HEK293 (cell line): ENCODE results near the gene LARP1.

ENCODE experiments used
- CTCF ChIA-PET: fragments of 350-600 bp; formaldehyde crosslinking; extraction: SDS; loops from one replicate; lab custom pipeline; 2021; ENCODE audit warnings: antibody characterized with exemption; lab: Yijun Ruan, JAX
- POLR2A ChIA-PET: fragments of 300-600 bp; formaldehyde crosslinking; extraction: SDS; loops from one replicate; lab custom pipeline; 2020; ENCODE audit warnings: antibody characterized with exemption, inconsistent platforms; lab: Yijun Ruan, JAX
- H3K27ac ChIP-seq: fragments of 200-500 bp; sonication (Bioruptor generic); 2 replicates; pipeline ENCODE4 v1.5.1; 2014; ENCODE audit warnings: low read depth, low read length, control low read depth, inconsistent platforms; ENCODE audit errors: extremely low read depth
- H3K36me3 ChIP-seq, 2 experiments: fragments of 200-500 bp in 1 of 2; sonication (Bioruptor generic) in 1 of 2; 1 replicate in 1 of 2; 2 replicates in 1 of 2; pipeline ENCODE4 v1.5.1; 2014 to 2017; ENCODE audit warnings: inconsistent platforms in 2 of 2, low read length in 2 of 2; ENCODE audit not compliant: control insufficient read depth in 2 of 2, insufficient read depth in 1 of 2
- H3K4me1 ChIP-seq: fragments of 200-500 bp; sonication (Bioruptor generic); 2 replicates; pipeline ENCODE4 v1.5.1; 2014; ENCODE audit warnings: mild to moderate bottlenecking, low read length, inconsistent platforms; ENCODE audit not compliant: control insufficient read depth, insufficient read depth
- H3K4me3 ChIP-seq: 2 replicates; pipeline ENCODE4 v1.5.1; 2011; ENCODE audit warnings: low read depth, mild to moderate bottlenecking, control low read depth, low read length, moderate library complexity
- H3K9me3 ChIP-seq: fragments of 200-500 bp; sonication (Bioruptor generic); 2 replicates; pipeline ENCODE4 v1.5.1; 2014; ENCODE audit warnings: low read depth, low read length, inconsistent platforms; ENCODE audit not compliant: control insufficient read depth, insufficient read depth
- GLI2 ChIP-seq: fragments of 450-650 bp; formaldehyde crosslinking; IDR thresholded peaks from 2 replicates; pipeline ENCODE4; 2017; ENCODE audit warnings: missing biosample characterization, missing genetic modification characterization, low read depth, borderline replicate concordance
- IKZF3 ChIP-seq: fragments of 450-650 bp; IDR thresholded peaks from 2 replicates; pipeline ENCODE4 v1.5.0; 2018; ENCODE audit warnings: missing biosample characterization, mild to moderate bottlenecking, missing genetic modification characterization, moderate library complexity
- KLF1 ChIP-seq: fragments of 450-650 bp; formaldehyde crosslinking; IDR thresholded peaks from 2 replicates; pipeline ENCODE4 v1.5.1; 2016; ENCODE audit warnings: missing biosample characterization, missing genetic modification characterization
- KLF16 ChIP-seq: fragments of 450-650 bp; formaldehyde crosslinking; IDR thresholded peaks from 2 replicates; pipeline ENCODE4 v1.5.1; 2017; ENCODE audit warnings: missing biosample characterization, missing genetic modification characterization
- MEIS1 ChIP-seq: sonication (generic); formaldehyde crosslinking; IDR thresholded peaks from 2 replicates; pipeline ENCODE4 v1.8.1; 2022; ENCODE audit warnings: missing genetic modification reagents, mild to moderate bottlenecking, borderline replicate concordance
- RBAK ChIP-seq: fragments of 450-650 bp; formaldehyde crosslinking; IDR thresholded peaks from 2 replicates; pipeline ENCODE4 v1.5.1; 2016; ENCODE audit warnings: missing biosample characterization, missing genetic modification characterization
- ZBTB1 ChIP-seq: fragments of 450-650 bp; formaldehyde crosslinking; IDR thresholded peaks from 2 replicates; pipeline ENCODE4 v1.5.1; 2016; ENCODE audit warnings: missing biosample characterization, missing genetic modification characterization
- ZFP3 ChIP-seq: fragments of 450-650 bp; formaldehyde crosslinking; IDR thresholded peaks from 2 replicates; pipeline ENCODE4 v1.5.1; 2016; ENCODE audit warnings: low read depth, missing biosample characterization, missing genetic modification characterization
- ZNF121 ChIP-seq: fragments of 450-650 bp; formaldehyde crosslinking; IDR thresholded peaks from 2 replicates; pipeline ENCODE4 v1.5.1; 2016; ENCODE audit warnings: missing biosample characterization, missing genetic modification characterization
- ZNF133 ChIP-seq: fragments of 450-650 bp; formaldehyde crosslinking; IDR thresholded peaks from 2 replicates; pipeline ENCODE4 v1.5.1; 2016; ENCODE audit warnings: missing biosample characterization, missing genetic modification characterization
- ZNF138 ChIP-seq: fragments of 450-650 bp; formaldehyde crosslinking; IDR thresholded peaks from 2 replicates; pipeline ENCODE4 v1.5.1; 2016; ENCODE audit warnings: missing biosample characterization, missing genetic modification characterization, borderline replicate concordance
- ZNF146 ChIP-seq: fragments of 450-650 bp; formaldehyde crosslinking; IDR thresholded peaks from 2 replicates; pipeline ENCODE4 v1.5.1; 2016; ENCODE audit warnings: missing biosample characterization, missing genetic modification characterization
- ZNF221 ChIP-seq: fragments of 450-650 bp; formaldehyde crosslinking; IDR thresholded peaks from 2 replicates; pipeline ENCODE4 v1.5.1; 2017; ENCODE audit warnings: missing biosample characterization, missing genetic modification characterization, borderline replicate concordance
- ZNF223 ChIP-seq: fragments of 450-650 bp; formaldehyde crosslinking; IDR thresholded peaks from 2 replicates; pipeline ENCODE4 v1.5.1; 2016; ENCODE audit warnings: missing biosample characterization, missing genetic modification characterization
- ZNF239 ChIP-seq: fragments of 450-650 bp; formaldehyde crosslinking; IDR thresholded peaks from 2 replicates; pipeline ENCODE4 v1.5.1; 2016; ENCODE audit warnings: missing biosample characterization, missing genetic modification characterization
- ZNF350 ChIP-seq: fragments of 450-650 bp; formaldehyde crosslinking; IDR thresholded peaks from 2 replicates; pipeline ENCODE4 v1.5.0; 2017; ENCODE audit warnings: missing biosample characterization, mild to moderate bottlenecking, missing genetic modification characterization
- ZNF398 ChIP-seq: fragments of 450-650 bp; formaldehyde crosslinking; IDR thresholded peaks from 2 replicates; pipeline ENCODE4 v1.5.1; 2017; ENCODE audit warnings: missing biosample characterization, missing genetic modification characterization
- ZNF416 ChIP-seq: fragments of 450-650 bp; formaldehyde crosslinking; IDR thresholded peaks from 2 replicates; pipeline ENCODE4 v1.5.1; 2016; ENCODE audit warnings: missing biosample characterization, missing genetic modification characterization
- ZNF501 ChIP-seq: fragments of 450-650 bp; formaldehyde crosslinking; IDR thresholded peaks from 2 replicates; pipeline ENCODE4 v1.5.1; 2016; ENCODE audit warnings: missing biosample characterization, missing genetic modification characterization
- ZNF548 ChIP-seq: fragments of 450-650 bp; formaldehyde crosslinking; IDR thresholded peaks from 2 replicates; pipeline ENCODE4 v1.5.1; 2016; ENCODE audit warnings: missing biosample characterization, missing genetic modification characterization
- ZNF701 ChIP-seq: fragments of 450-650 bp; formaldehyde crosslinking; IDR thresholded peaks from 2 replicates; pipeline ENCODE4 v1.5.1; 2016; ENCODE audit warnings: missing biosample characterization, missing genetic modification characterization
- ZNF785 ChIP-seq: fragments of 450-650 bp; formaldehyde crosslinking; IDR thresholded peaks from 2 replicates; pipeline ENCODE4 v1.5.1; 2016; ENCODE audit warnings: missing biosample characterization, missing genetic modification characterization
- TF ChIP-seq, protein P1 (sequence below): fragments of 450-650 bp; formaldehyde crosslinking; optimal IDR thresholded peaks from 2 replicates; pipeline ENCODE3; 2016; ENCODE audit warnings: missing biosample characterization, mild to moderate bottlenecking, missing genetic modification characterization
- TF ChIP-seq, protein P2 (sequence below): fragments of 450-650 bp; formaldehyde crosslinking; IDR thresholded peaks from 2 replicates; pipeline ENCODE4 v1.5.1; 2016; ENCODE audit warnings: missing biosample characterization, missing genetic modification characterization

The LARP1 gene

GRCh38 chr5:154779105-154779504 lies 23.9 kb downstream of the LARP1 start (continued):
- TF ChIP-seq ZNF121 (tag by site-specific recombination) (no peak), ZFP3 (tag by site-specific recombination) (no peak), ZNF221 (tag by site-specific recombination) (no peak)

- no peak overlapping the region for H3K4me3 ChIP-seq
- H3K36me3 ChIP-seq: no peaks in the 10 kb centered on the region
- no peak overlapping the region for H3K27ac ChIP-seq
- no peaks in the 10 kb centered on the region for H3K9me3 ChIP-seq
- H3K4me1 ChIP-seq: peaks cover 42% of the 10 kb centered on the region
- POLR2A ChIA-PET: no interaction called here
- TF ChIP-seq ZNF146 (tag by site-specific recombination) (no peak), ZNF138 (tag by site-specific recombination) (no peak), ZNF548 (tag by site-specific recombination) (no peak), RBAK (tag by site-specific recombination) (no peak), ZNF398 (no peak), ZNF239 (tag by site-specific recombination) (no peak), GLI2 (tag by site-specific recombination) (no peak), MEIS1 (no peak), IKZF3 (tag by site-specific recombination) (no peak), ZBTB1 (tag by site-specific recombination) (no peak)
- TF ChIP-seq, protein P1, sequence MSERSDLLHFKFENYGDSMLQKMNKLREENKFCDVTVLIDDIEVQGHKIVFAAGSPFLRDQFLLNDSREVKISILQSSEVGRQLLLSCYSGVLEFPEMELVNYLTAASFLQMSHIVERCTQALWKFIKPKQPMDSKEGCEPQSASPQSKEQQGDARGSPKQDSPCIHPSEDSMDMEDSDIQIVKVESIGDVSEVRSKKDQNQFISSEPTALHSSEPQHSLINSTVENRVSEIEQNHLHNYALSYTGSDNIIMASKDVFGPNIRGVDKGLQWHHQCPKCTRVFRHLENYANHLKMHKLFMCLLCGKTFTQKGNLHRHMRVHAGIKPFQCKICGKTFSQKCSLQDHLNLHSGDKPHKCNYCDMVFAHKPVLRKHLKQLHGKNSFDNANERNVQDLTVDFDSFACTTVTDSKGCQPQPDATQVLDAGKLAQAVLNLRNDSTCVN (tag by site-specific recombination): no peak
- TF ChIP-seq, all 188 proteins: peak for 0
- CTCF ChIA-PET: no interaction called here
Measured at GRCh38 chr5:154780128-154780527, 25.0 kb downstream of the LARP1 start.

GRCh38 chr5:154782326-154782725 lies 27.1 kb downstream of the LARP1 start:
- TF ChIP-seq ZNF223 (tag by site-specific recombination) (0 out of 2 replicates have a peak, but pooled peaks have one; percentile 50), ZNF701 (tag by site-specific recombination) (no peak)
- H3K4me3 ChIP-seq: no peak overlapping the region

DNA sequence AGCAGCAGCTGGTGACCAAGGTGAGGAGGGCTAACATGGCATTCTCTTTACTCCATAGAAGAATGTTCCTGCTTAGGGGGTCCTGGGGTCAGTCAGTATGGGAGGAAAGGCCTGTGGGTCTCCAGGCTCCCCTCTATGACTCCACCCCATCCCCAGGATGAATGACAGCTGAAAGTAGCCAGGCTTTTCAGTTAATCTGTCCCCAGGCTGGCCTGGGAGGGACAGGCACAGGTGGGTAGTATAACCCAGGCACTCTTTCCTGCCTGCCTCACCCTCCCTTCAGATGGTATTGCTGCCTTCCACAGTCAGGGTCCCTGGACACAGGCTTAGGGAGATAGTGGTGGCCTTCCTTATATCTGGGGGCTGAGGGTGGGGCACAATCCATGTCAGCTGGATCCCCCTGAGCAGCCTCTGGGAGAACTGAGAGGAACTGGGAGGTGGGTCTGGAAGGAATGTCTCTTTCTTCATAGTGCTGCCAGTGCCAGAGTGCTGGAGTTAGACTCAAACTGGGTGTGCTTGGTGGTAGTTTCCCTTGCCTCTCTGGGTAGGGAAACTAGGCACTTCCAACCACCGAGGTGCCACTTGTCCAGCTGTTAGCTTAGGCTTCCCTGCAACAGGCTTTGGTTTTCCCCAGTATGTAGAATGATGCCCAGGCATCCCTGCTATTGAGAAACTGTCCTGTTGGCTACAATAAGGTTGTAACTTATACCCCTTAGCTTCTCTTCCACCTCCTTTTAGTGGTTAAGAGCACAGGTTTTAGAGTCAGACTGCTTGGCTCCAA lies 27.8 kb downstream of the LARP1 start:
- TF ChIP-seq ZNF785 (tag by site-specific recombination): no peak
- TF ChIP-seq ZNF416: no peak
- TF ChIP-seq, protein P1 (tag by site-specific recombination): no peak
- TF ChIP-seq, protein P2, sequence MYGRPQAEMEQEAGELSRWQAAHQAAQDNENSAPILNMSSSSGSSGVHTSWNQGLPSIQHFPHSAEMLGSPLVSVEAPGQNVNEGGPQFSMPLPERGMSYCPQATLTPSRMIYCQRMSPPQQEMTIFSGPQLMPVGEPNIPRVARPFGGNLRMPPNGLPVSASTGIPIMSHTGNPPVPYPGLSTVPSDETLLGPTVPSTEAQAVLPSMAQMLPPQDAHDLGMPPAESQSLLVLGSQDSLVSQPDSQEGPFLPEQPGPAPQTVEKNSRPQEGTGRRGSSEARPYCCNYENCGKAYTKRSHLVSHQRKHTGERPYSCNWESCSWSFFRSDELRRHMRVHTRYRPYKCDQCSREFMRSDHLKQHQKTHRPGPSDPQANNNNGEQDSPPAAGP (tag by site-specific recombination): no peak
- no peak for TF ChIP-seq IKZF3 (tag by site-specific recombination)
- TF ChIP-seq ZNF146 (tag by site-specific recombination): no peak
- no peak for TF ChIP-seq ZNF133 (tag by site-specific recombination)
- TF ChIP-seq RBAK (tag by site-specific recombination): no peak
- TF ChIP-seq ZNF350: no peak
- no peak for TF ChIP-seq KLF1 (tag by site-specific recombination)
- no peak for TF ChIP-seq KLF16 (tag by site-specific recombination)
- TF ChIP-seq ZNF501: no peak
- Histone ChIP-seq H3K9me3 (no peaks in the 10 kb centered on the region), H3K4me1 (peaks cover 34% of the 10 kb centered on the region), H3K4me3 (no peak overlapping the region), H3K27ac (no peak overlapping the region; the same call in 1 of the 2 replicates), H3K36me3 (no peaks in the 10 kb centered on the region)
- ChIA-PET CTCF (interaction anchor here (0.5 to 1.6 kb wide), 3 partner anchors 27 to 140 kb away, joined by 3 to 4 read pairs (median 3); no protein-coding TSS in a partner anchor), POLR2A (interaction anchor here (1.0 kb wide), 1 partner anchor 15 kb away, joined by 3 read pairs; no protein-coding TSS in a partner anchor)

More at GRCh38 chr5:154782326-154782725, 27.1 kb downstream of the LARP1 start:
- no peaks in the 10 kb centered on the region for H3K36me3 ChIP-seq
- H3K27ac ChIP-seq: no peak overlapping the region
- CTCF ChIA-PET: no interaction called here
- H3K9me3 ChIP-seq: no peaks in the 10 kb centered on the region
- POLR2A ChIA-PET: no interaction called here
- H3K4me1 ChIP-seq: peaks cover 34% of the 10 kb centered on the region
